NCI-H1436 treated with DMSO at 0.1 percent for 48 hours (cell line): ENCODE measurements around the gene CKAP2L.

ENCODE experiments used
- DNase-seq: peaks from one replicate; lab custom pipeline; 2025; lab: John Stamatoyannopoulos, UW

CKAP2L gene

GRCh38 chr2:112762276-112762675 is 2.1 kb downstream of the CKAP2L start:
- DNase-seq = no peak

- DNase-seq = no peak
Observed at GRCh38 chr2:112760149-112760548, 4.3 kb downstream of the CKAP2L start.

- DNase-seq = no peak
Observed at GRCh38 chr2:112758711-112759110, 5.7 kb downstream of the CKAP2L start.

- no peak for DNase-seq
Observed at GRCh38 chr2:112757265-112757664, 7.1 kb downstream of the CKAP2L start.

GRCh38 chr2:112756207-112756606 is 8.2 kb downstream of the CKAP2L start:
- DNase-seq = no peak

- DNase-seq = no peak
Observed at GRCh38 chr2:112755444-112755843, 9.0 kb downstream of the CKAP2L start.

- DNase-seq = no peak
Observed at GRCh38 chr2:112754564-112754963, 9.8 kb downstream of the CKAP2L start.

GRCh38 chr2:112752667-112753066 is 11.7 kb downstream of the CKAP2L start:
- DNase-seq = no peak

GRCh38 chr2:112751451-112752197 is 12.8 kb downstream of the CKAP2L start:
- no peak for DNase-seq

- no peak for DNase-seq
Observed at GRCh38 chr2:112750560-112750843, 13.9 kb downstream of the CKAP2L start.

GRCh38 chr2:112749755-112750559 is 14.5 kb downstream of the CKAP2L start:
- DNase-seq = no peak

- no peak for DNase-seq
Observed at GRCh38 chr2:112740527-112740926, 23.9 kb downstream of the CKAP2L start.

- DNase-seq = no peak
Observed at GRCh38 chr2:112737542-112738232, 26.7 kb downstream of the CKAP2L start.

GRCh38 chr2:112733871-112734270 is 30.5 kb downstream of the CKAP2L start:
- no peak for DNase-seq

GRCh38 chr2:112733456-112733855 is 31.0 kb downstream of the CKAP2L start:
- no peak for DNase-seq

GRCh38 chr2:112731479-112731878 is 32.9 kb downstream of the CKAP2L start:
- DNase-seq = no peak

GRCh38 chr2:112730791-112731190 is 33.6 kb downstream of the CKAP2L start:
- no peak for DNase-seq

- DNase-seq = no peak
Observed at GRCh38 chr2:112730216-112730615, 34.2 kb downstream of the CKAP2L start.

GRCh38 chr2:112728378-112729175 is 35.8 kb downstream of the CKAP2L start:
- no peak for DNase-seq

- no peak for DNase-seq
Observed at GRCh38 chr2:112728029-112728362, 36.4 kb downstream of the CKAP2L start.

- no peak for DNase-seq
Observed at GRCh38 chr2:112727276-112728028, 37.0 kb downstream of the CKAP2L start.
